ENCODE data around the gene SDCBP2.

SDCBP2 gene

GRCh38 chr20:1293641-1294379, 35.1 kb downstream of the SDCBP2 start:
- Mint-ChIP-seq H3K4me1 (ENCODE audit: low read depth) (peaks cover 2% of the 10 kb centered on the region), H3K27me3 (ENCODE audit: low read depth) (no peaks in the 10 kb centered on the region), H3K9me3 (no peaks in the 10 kb centered on the region), H3K27ac (no peak overlapping the region), H3K36me3 (ENCODE audit: low read depth) (peaks cover 3% of the 10 kb centered on the region), H3K4me3 (no peak overlapping the region)

GRCh38 chr20:1292620-1293019, 36.3 kb downstream of the SDCBP2 start:
- H3K27ac Mint-ChIP-seq, result no peak overlapping the region
- H3K4me1 Mint-ChIP-seq (ENCODE audit: low read depth), result peaks cover under 1% of the 10 kb centered on the region

DNA sequence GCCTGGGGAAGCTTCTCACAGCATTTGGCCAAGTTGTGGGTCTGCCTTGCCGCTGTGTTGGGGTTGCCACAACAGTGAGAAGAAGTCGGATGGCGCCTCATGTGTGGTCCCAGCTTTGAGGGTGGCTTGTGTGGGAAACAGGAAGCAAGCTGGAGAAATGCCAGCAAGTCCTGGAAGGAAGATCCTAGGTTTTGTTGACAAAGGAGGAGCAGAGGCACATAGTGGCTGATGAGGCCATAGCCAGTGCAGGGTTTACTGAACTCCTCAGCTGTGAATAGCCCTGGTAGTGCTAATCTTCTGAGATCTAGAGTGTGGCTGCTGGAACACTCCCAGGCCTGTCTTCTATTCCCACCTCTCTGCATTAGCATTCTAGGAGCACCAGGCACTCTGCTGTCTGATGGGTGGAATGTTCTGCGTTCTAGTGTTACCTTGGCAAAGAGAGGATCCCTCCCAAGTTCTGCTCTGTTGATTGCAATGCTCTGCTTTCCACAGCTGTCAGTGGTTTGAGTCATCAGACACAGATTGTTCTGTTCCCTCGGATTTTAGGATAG, 37.7 kb downstream of the SDCBP2 start:
- Mint-ChIP-seq H3K9me3 (no peaks in the 10 kb centered on the region), H3K27ac (no peak overlapping the region), H3K4me1 (ENCODE audit: low read depth) (peaks cover 14% of the 10 kb centered on the region), H3K4me3 (no peak overlapping the region), H3K27me3 (ENCODE audit: low read depth) (no peaks in the 10 kb centered on the region), H3K36me3 (ENCODE audit: low read depth) (peaks cover 6% of the 10 kb centered on the region)

More at GRCh38 chr20:1292620-1293019, 36.3 kb downstream of the SDCBP2 start:
- Mint-ChIP-seq H3K4me3 (no peak overlapping the region), H3K9me3 (no peaks in the 10 kb centered on the region), H3K27me3 (ENCODE audit: low read depth) (no peaks in the 10 kb centered on the region), H3K36me3 (ENCODE audit: low read depth) (peaks cover 6% of the 10 kb centered on the region)

DNA sequence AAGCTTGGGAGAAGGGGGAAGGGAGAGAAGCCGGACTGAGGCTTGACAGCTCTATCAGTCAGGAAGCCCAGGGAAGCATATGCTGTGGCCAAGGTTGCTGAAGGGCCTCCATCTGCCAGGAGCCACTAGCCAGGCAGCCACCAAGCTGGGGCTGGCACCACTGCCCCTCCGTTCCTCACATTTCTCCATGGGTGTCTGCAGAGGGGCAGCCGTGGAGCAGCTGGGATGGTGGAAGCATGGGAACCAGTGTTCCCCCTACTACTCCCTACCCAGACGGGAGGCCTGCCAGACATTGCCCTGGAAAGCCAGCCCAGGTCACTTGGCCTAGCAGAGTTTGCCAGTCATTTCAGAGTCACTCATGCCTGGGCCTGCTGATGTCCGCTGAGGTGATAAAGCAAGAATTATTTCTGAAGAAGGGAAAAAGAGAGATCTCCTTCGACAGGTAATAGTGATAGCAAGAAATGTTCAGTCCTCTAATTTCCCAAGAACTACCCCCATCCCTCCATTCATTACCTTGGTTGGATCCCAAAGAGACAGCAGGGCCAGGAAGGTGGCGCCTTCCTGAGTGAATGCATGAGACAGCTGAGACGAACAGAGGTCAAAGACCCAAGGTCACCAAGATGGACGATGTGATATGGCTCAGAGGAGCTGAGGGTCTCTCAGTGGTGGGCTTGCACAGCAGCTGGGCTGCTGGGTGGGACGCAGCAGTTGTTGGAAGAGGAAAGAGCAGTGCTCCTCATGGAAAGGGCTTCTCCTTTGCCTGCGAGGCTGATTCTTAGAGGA, 41.0 kb downstream of the SDCBP2 start:
- H3K9me3 Mint-ChIP-seq, result no peaks in the 10 kb centered on the region
- H3K27me3 Mint-ChIP-seq (ENCODE audit: low read depth), result no peaks in the 10 kb centered on the region
- peaks cover 20% of the 10 kb centered on the region for H3K4me1 Mint-ChIP-seq (ENCODE audit: low read depth)
- peaks cover 11% of the 10 kb centered on the region for H3K36me3 Mint-ChIP-seq (ENCODE audit: low read depth)
- peak overlapping the region; percentile 82 for H3K27ac Mint-ChIP-seq
- no peak overlapping the region for H3K4me3 Mint-ChIP-seq

- Mint-ChIP-seq H3K36me3 (ENCODE audit: low read depth) (peaks cover 11% of the 10 kb centered on the region), H3K4me3 (peak overlapping the region; percentile 72), H3K4me1 (ENCODE audit: low read depth) (peaks cover 21% of the 10 kb centered on the region), H3K27ac (peak overlapping the region; percentile 82), H3K9me3 (no peaks in the 10 kb centered on the region), H3K27me3 (ENCODE audit: low read depth) (no peaks in the 10 kb centered on the region)
Observed at GRCh38 chr20:1287306-1287705, 41.6 kb downstream of the SDCBP2 start.

DNA sequence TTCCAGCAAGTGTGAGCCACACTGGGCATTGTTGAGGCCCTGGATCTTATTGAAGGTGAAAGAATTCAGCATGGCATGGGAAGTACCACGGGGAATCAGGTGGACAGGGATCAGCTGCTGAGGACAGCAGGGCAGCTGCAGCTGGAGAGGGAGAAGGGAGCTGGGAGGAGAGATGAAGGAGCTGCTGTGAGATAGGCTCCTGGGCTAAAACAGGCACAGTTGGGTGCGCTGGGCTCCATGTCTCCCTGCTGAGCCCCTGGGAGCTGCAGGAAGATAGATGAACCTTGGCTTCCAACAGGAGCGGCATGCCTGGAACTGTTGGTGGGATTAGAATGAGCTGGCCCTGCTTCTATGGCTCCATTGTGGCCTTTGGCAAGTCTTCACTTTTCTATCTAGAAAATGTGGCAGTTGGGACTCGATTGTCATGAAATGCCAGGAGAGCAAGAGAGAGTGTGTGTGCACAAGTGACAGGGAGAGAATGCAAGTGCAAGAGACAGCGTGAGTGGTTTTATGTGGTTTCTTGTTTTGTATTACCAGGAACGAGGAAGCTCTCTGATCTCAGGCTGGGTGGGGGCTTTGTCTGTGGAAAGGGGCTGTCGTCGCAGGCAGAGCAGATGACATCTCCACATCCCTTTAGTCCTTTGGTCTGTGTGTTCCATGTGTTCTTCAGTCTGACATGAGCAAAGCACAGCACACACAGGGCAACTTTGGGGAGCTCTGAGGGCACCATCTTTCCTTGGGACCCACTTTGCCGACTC, 42.5 kb downstream of the SDCBP2 start:
- peaks cover 11% of the 10 kb centered on the region for H3K36me3 Mint-ChIP-seq (ENCODE audit: low read depth)
- peaks cover 21% of the 10 kb centered on the region for H3K4me1 Mint-ChIP-seq (ENCODE audit: low read depth)
- peak overlapping the region; percentile 70 for H3K27ac Mint-ChIP-seq
- H3K27me3 Mint-ChIP-seq (ENCODE audit: low read depth), result no peaks in the 10 kb centered on the region
- peak overlapping the region; percentile 72 for H3K4me3 Mint-ChIP-seq
- no peaks in the 10 kb centered on the region for H3K9me3 Mint-ChIP-seq

DNA sequence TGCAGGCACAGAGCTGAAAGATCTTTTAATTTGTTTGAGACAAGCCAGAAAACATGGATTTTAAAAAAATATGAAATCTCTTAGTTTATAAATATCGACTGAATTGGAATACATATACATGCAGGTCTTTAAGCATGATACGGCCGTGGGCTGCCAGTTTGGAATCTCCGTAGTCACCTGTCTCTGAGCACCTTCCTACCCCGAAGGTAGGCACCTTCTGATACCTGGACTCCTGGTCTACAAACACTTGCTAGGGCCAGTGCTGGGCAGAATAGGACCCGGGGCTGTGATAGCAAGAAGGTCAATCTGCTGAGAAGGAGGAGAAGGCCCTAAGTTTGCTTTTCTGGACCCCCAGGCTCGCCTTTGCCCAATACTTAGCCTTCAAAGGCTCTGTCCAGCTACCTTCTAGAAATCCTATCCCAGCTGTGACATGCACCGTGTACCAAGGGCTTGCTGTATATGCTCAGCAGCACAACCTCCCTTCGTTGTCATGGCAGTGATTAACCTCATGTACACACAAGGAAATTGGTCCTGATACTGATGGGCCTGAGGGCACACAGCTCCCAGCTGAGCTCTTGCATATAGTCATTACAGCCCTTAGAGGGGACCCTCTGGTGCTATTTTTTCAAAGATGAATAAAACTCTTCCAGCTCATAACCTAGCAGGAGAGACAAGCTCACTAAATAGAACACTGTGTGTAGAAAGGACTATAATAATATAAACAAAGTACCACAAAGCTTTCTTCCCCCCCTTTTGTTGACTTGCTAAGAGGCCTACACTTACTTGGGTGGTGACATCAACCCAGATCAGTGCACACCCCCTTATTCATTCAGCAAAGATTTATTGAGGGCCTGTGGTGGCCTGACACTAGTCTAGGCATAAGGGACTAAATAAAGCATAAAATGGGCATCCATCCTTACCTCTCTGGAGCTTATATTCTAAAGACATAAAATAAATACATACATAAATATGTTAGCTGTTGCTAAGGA, 45.1 kb downstream of the SDCBP2 start:
- Mint-ChIP-seq H3K9me3 (no peaks in the 10 kb centered on the region), H3K36me3 (ENCODE audit: low read depth) (peaks cover 11% of the 10 kb centered on the region), H3K4me3 (no peak overlapping the region), H3K27ac (no peak overlapping the region), H3K4me1 (ENCODE audit: low read depth) (peaks cover 21% of the 10 kb centered on the region), H3K27me3 (ENCODE audit: low read depth) (no peaks in the 10 kb centered on the region)

DNA sequence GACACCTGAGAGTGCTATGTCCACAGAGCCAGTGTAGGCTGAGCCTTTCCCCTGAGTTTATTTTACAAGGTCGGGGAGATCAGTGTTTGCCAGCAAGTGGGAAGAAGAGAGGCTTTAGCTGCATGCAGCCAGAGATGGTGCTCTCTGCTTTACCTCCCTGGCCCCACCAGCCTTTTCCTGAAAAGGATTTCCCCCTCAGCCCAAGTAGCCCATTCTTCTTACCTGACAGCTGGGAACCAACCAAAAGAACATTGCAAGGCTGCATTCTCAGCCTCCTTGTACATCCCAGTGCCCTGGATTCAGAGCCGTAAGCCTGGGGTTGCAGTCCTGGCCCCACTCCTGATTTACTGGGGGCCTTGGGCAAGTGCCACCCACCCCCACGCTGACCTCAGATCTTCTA, 46.0 kb downstream of the SDCBP2 start:
- Mint-ChIP-seq H3K27ac (no peak overlapping the region), H3K36me3 (ENCODE audit: low read depth) (peaks cover 8% of the 10 kb centered on the region), H3K27me3 (ENCODE audit: low read depth) (no peaks in the 10 kb centered on the region), H3K9me3 (no peaks in the 10 kb centered on the region), H3K4me1 (ENCODE audit: low read depth) (peaks cover 21% of the 10 kb centered on the region), H3K4me3 (no peak overlapping the region)

- Mint-ChIP-seq H3K27ac (no peak overlapping the region), H3K9me3 (no peaks in the 10 kb centered on the region), H3K4me1 (ENCODE audit: low read depth) (peaks cover 9% of the 10 kb centered on the region), H3K27me3 (ENCODE audit: low read depth) (no peaks in the 10 kb centered on the region), H3K4me3 (no peak overlapping the region), H3K36me3 (ENCODE audit: low read depth) (peaks cover 5% of the 10 kb centered on the region)
Observed at GRCh38 chr20:1281279-1282057, 47.5 kb downstream of the SDCBP2 start.

DNA sequence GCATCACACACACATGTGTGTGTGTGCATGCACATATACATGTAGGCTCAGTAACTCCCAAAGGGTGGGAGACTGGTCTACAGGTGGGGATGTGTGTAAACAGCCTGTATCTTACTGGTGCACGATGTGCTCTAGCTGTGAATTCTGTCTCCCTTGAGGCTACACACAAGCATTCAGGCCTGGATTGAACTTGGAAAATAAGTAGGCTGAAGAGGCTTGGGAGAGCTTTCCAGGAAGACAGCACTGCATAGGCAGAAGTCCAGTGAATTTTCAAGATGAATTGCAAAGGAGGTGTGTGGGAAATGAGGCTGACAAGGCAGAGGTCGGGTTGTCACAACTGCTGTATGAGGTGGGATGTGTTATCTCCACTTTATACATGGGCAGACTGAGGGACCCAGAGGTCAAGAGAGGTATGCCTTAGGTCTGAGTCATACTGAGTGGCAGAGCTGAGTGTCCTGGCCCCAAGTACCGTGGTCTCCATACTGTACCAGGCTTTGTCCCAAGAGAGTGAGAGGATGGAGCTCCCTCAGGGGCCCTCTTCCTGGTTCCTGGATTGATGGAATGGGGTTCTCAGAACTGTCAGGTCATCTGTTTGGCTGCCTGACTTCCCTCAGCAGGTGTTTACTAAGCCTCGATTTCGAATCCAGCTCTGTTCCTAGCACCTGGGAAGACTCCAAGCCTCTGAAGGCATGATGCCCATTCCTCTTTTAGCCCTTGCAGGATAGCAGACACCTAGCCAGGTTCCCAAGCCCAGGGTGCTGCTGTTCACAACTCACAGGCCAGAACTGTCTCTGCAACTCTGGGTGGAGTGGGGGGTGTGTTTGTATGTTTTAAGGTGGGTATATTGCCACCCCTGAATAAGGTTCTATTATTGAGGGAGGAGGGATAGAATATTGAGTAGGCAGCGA, 48.5 kb downstream of the SDCBP2 start:
- H3K27me3 Mint-ChIP-seq (ENCODE audit: low read depth), result no peaks in the 10 kb centered on the region
- H3K4me1 Mint-ChIP-seq (ENCODE audit: low read depth), result peaks cover 4% of the 10 kb centered on the region
- H3K9me3 Mint-ChIP-seq, result no peaks in the 10 kb centered on the region
- no peak overlapping the region for H3K4me3 Mint-ChIP-seq
- peaks cover 5% of the 10 kb centered on the region for H3K36me3 Mint-ChIP-seq (ENCODE audit: low read depth)
- H3K27ac Mint-ChIP-seq, result no peak overlapping the region

- Mint-ChIP-seq H3K36me3 (ENCODE audit: low read depth) (peaks cover 2% of the 10 kb centered on the region), H3K9me3 (no peaks in the 10 kb centered on the region), H3K4me3 (no peak overlapping the region), H3K27me3 (ENCODE audit: low read depth) (no peaks in the 10 kb centered on the region), H3K4me1 (ENCODE audit: low read depth) (peaks cover 1% of the 10 kb centered on the region), H3K27ac (no peak overlapping the region)
Observed at GRCh38 chr20:1278993-1279392, 49.9 kb downstream of the SDCBP2 start.

- Mint-ChIP-seq H3K27ac (no peak overlapping the region), H3K4me1 (ENCODE audit: low read depth) (peaks cover under 1% of the 10 kb centered on the region), H3K9me3 (no peaks in the 10 kb centered on the region), H3K27me3 (ENCODE audit: low read depth) (no peaks in the 10 kb centered on the region), H3K36me3 (ENCODE audit: low read depth) (no peaks in the 10 kb centered on the region), H3K4me3 (no peak overlapping the region)
Observed at GRCh38 chr20:1277529-1278322, 51.2 kb downstream of the SDCBP2 start.

All from T-helper 1 cell treated with Interleukin-12 subunit alpha and Interleukin-12 subunit beta and Interleukin-4 antibody, amounts not matched to agents 30 μg/mL and 1 μg/mL, for 36 hours (primary cell).